SHP77 (cell line): ENCODE data around the gene LRP5.
"Not testable (repeated sequence)": the region's sequence is repeated elsewhere in the genome, so short reads cannot be mapped to it uniquely, and the experiment has no call there.

Experiments used
- DNase-seq, 2 experiments: peaks; one replicate each; lab custom pipeline; 2025; lab: John Stamatoyannopoulos, UW

The LRP5 gene

GRCh38 chr11:68423481-68423880, 111.1 kb downstream of the LRP5 start:
- no peak for DNase-seq

- DNase-seq: no peak
These were observed 111.8 kb downstream of the LRP5 start for GRCh38 chr11:68424101-68424632.

- no peak for DNase-seq
These were observed 112.8 kb downstream of the LRP5 start for GRCh38 chr11:68424981-68425865.

GRCh38 chr11:68425866-68426380, 113.5 kb downstream of the LRP5 start:
- no peak for DNase-seq

GRCh38 chr11:68429661-68430060, 117.3 kb downstream of the LRP5 start:
- no peak for DNase-seq

- DNase-seq: no peak
These were observed 118.0 kb downstream of the LRP5 start for GRCh38 chr11:68430384-68430783.

- DNase-seq: no peak
These were observed 118.4 kb downstream of the LRP5 start for GRCh38 chr11:68430801-68431200.

- DNase-seq: no peak
These were observed 119.7 kb downstream of the LRP5 start for GRCh38 chr11:68431984-68432645.

GRCh38 chr11:68432874-68433273, 120.5 kb downstream of the LRP5 start:
- no peak for DNase-seq

- no peak for DNase-seq
These were observed 121.2 kb downstream of the LRP5 start for GRCh38 chr11:68433541-68433940.

- DNase-seq: not testable (repeated sequence)
These were observed 121.8 kb downstream of the LRP5 start for GRCh38 chr11:68434159-68434558.

GRCh38 chr11:68436162-68436888, 123.9 kb downstream of the LRP5 start:
- DNase-seq: no peak

GRCh38 chr11:68436985-68437926, 124.9 kb downstream of the LRP5 start:
- no peak for DNase-seq

GRCh38 chr11:68437927-68438657, 125.7 kb downstream of the LRP5 start:
- DNase-seq: no peak

GRCh38 chr11:68438658-68439259, 126.4 kb downstream of the LRP5 start:
- DNase-seq: no peak

GRCh38 chr11:68439355-68440065, 127.1 kb downstream of the LRP5 start:
- DNase-seq: no peak

GRCh38 chr11:68440224-68440623, 127.8 kb downstream of the LRP5 start:
- DNase-seq: no peak

- DNase-seq: no peak
These were observed 129.3 kb downstream of the LRP5 start for GRCh38 chr11:68441466-68442230.
